ENCODE data around the gene EIF2AK3. TPM values are rescaled to one million over a fixed set of nuclear protein-coding genes. Genes with fewer than 3 reads are reported as not detected.
A peak's percentile ranks its signal among the peaks of the same experiment; 100 is the strongest.

EIF2AK3 gene
- total RNA-seq, 2 experiments from 2014 or later: 14.9 to 17.4 TPM

DNA sequence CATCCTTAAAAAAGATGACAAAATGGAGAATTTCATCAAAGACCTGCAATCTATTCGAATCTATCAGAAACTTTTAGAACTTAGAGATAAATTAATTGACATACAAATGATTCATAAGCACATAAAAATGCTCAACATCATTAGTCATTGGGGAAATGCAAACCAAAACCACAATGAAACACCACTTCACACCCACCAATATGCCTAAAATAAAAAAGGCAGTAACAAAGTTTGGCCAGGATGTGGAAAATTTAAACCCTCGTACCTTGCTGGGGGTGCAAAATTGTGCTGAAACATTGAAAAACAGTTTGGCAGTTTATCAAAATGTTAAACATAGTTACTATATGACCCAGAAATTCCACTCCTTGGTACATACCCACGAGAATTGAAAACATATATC is 11.5 kb upstream of the EIF2AK3 start:
- Mint-ChIP-seq H3K36me3 (ENCODE audit: low read depth) (no peaks in the 10 kb centered on the region), H3K9me3 (peaks cover 7% of the 10 kb centered on the region), H3K27me3 (peaks cover 3% of the 10 kb centered on the region), H3K27ac (peak overlapping the region; percentile 56), H3K4me1 (ENCODE audit: low read depth) (peaks cover 40% of the 10 kb centered on the region), H3K4me3 (no peak overlapping the region)
- DNase-seq: peak; percentile 65
- CTCF ChIA-PET: interaction anchor here (1.0 kb wide), 1 partner anchor 39 kb away, joined by 3 read pairs; no protein-coding TSS in a partner anchor
- intact Hi-C loops (cut with micrococcal nuclease): no loop called here
- POLR2A ChIA-PET: no interaction called here
- TF ChIP-seq, protein P1, sequence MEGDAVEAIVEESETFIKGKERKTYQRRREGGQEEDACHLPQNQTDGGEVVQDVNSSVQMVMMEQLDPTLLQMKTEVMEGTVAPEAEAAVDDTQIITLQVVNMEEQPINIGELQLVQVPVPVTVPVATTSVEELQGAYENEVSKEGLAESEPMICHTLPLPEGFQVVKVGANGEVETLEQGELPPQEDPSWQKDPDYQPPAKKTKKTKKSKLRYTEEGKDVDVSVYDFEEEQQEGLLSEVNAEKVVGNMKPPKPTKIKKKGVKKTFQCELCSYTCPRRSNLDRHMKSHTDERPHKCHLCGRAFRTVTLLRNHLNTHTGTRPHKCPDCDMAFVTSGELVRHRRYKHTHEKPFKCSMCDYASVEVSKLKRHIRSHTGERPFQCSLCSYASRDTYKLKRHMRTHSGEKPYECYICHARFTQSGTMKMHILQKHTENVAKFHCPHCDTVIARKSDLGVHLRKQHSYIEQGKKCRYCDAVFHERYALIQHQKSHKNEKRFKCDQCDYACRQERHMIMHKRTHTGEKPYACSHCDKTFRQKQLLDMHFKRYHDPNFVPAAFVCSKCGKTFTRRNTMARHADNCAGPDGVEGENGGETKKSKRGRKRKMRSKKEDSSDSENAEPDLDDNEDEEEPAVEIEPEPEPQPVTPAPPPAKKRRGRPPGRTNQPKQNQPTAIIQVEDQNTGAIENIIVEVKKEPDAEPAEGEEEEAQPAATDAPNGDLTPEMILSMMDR (IDR thresholded peaks at IDR 0.05): no peak
- peak; percentile 71 for ATAC-seq

DNA sequence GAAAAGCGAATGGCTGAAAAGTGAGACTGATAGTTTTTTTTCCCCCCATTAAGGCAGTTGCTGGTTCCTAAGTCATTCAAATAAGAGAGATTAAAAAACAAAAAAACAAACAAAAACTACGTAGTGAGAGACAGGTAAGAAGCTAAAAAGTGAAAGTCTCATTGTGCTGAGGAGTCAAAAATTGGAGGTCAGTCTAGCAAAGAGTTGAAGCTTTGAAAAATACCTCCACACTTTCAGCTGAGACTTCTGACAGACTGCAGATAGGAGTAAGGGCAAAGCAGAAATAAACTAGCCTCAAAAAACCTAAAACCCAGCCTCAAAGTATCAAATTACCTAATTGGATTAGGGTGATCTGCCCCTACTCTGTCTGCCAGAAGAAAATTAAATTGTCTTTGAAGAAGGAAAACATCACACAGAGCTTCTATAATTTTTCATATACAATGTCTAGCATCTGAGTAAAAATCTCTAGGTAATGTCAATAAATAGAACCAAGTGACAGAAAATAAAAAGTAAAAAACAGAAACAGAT is 10.9 kb upstream of the EIF2AK3 start:
- peaks cover 39% of the 10 kb centered on the region for H3K4me1 Mint-ChIP-seq (ENCODE audit: low read depth)
- peaks cover 7% of the 10 kb centered on the region for H3K9me3 Mint-ChIP-seq
- ChIA-PET CTCF (interaction anchor here (1.0 to 1.3 kb wide), 2 partner anchors 38 to 54 kb away, joined by 3 to 4 read pairs; no protein-coding TSS in a partner anchor), POLR2A (interaction anchor here (1.2 kb wide), 1 partner anchor 9 kb away, joined by 3 read pairs; no protein-coding TSS in a partner anchor)
- DNase-seq (no peak), ATAC-seq (no peak)
- intact Hi-C loops (cut with micrococcal nuclease): no loop called here
- H3K4me3 Mint-ChIP-seq: no peak overlapping the region
- peaks cover 3% of the 10 kb centered on the region for H3K27me3 Mint-ChIP-seq
- peak overlapping the region; percentile 56 for H3K27ac Mint-ChIP-seq
- H3K36me3 Mint-ChIP-seq (ENCODE audit: low read depth): no peaks in the 10 kb centered on the region
- TF ChIP-seq, protein P1 (IDR thresholded peaks at IDR 0.05): no peak

DNA sequence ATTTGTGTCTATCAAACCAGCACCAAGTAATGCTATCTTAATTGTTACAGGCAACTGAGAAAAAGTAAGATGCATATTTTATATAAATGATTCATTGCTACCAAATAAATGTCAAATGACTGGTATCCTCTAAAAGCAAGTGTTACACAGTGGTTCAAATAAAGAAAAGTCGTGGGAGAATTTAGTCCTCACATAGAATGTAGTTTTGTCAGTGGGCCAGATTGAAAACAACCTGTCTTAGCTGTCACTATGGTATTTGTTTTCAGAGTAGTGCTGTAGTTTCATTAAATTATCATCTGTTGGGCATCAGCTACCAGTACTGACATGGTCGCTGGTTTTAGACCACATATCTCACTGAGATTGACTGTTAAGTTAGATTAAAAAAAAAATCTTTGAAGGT is 10.2 kb upstream of the EIF2AK3 start:
- intact Hi-C loops (cut with micrococcal nuclease): no loop called here
- ChIA-PET CTCF (interaction anchor here (1.3 kb wide), 1 partner anchor 55 kb away, joined by 4 read pairs; no protein-coding TSS in a partner anchor), POLR2A (interaction anchor here (1.2 kb wide), 1 partner anchor 9 kb away, joined by 3 read pairs; no protein-coding TSS in a partner anchor)
- H3K9me3 Mint-ChIP-seq: peaks cover 7% of the 10 kb centered on the region
- TF ChIP-seq, protein P1 (IDR thresholded peaks at IDR 0.05): no peak
- no peaks in the 10 kb centered on the region for H3K36me3 Mint-ChIP-seq (ENCODE audit: low read depth)
- H3K27me3 Mint-ChIP-seq: peaks cover 3% of the 10 kb centered on the region
- peak overlapping the region; percentile 6 for H3K4me3 Mint-ChIP-seq
- peak overlapping the region; percentile 56 for H3K27ac Mint-ChIP-seq
- H3K4me1 Mint-ChIP-seq (ENCODE audit: low read depth): peaks cover 37% of the 10 kb centered on the region
- ATAC-seq (peak; percentile 68), DNase-seq (no peak)

DNA sequence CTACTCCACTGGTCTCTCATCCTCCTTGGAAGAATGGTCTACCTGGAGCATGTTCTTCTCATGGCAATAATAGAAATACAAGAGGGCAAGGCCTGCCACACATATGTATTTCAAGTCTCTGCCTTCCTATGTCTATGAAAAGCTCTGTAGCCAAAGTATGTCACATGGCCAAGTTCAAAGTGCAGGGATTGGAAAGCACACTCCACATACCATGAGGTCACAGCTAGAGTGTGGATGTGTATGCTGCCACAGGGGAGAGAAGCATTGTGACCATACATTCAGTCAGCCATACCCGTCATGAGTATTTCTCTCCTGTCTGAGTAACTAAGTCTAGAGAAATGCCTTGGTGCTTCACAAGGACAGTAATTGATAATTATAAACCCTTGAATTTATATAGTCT is 8.8 kb upstream of the EIF2AK3 start:
- ChIA-PET POLR2A (no interaction called here), CTCF (no interaction called here)
- DNase-seq (no peak), ATAC-seq (no peak)
- Mint-ChIP-seq H3K4me3 (no peak overlapping the region), H3K27me3 (peaks cover 3% of the 10 kb centered on the region), H3K9me3 (peaks cover 7% of the 10 kb centered on the region), H3K27ac (no peak overlapping the region), H3K36me3 (ENCODE audit: low read depth) (no peaks in the 10 kb centered on the region), H3K4me1 (ENCODE audit: low read depth) (peaks cover 37% of the 10 kb centered on the region)
- TF ChIP-seq, protein P1 (IDR thresholded peaks at IDR 0.05): no peak
- intact Hi-C loops (cut with micrococcal nuclease): no loop called here

DNA sequence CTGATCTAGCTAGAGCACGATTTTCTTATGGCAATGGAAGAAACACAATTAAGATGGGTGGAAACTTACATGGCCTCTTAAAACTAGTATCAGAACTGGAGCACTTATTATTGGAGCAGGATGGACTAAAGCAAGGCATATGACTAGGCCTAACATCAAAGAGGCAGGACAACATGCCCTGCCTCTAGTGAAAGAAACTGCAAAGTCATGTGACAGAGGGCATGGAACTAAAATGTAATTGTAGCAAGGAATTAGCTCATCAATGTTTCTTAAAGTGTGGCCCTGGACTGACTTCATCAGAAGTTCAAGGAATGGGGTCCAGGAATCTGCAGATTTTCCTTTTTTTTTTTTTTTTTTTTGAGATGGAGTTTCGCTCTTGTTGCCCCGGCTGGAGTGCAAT is 5.3 kb upstream of the EIF2AK3 start:
- H3K36me3 Mint-ChIP-seq (ENCODE audit: low read depth): no peaks in the 10 kb centered on the region
- POLR2A ChIA-PET: interaction anchor here (0.9 to 1.0 kb wide), 2 partner anchors 10 to 22 kb away, joined by 3 read pairs; no protein-coding TSS in a partner anchor
- ATAC-seq (no peak), DNase-seq (no peak)
- H3K4me1 Mint-ChIP-seq (ENCODE audit: low read depth): peaks cover 13% of the 10 kb centered on the region
- H3K9me3 Mint-ChIP-seq: no peaks in the 10 kb centered on the region
- no peak overlapping the region for H3K4me3 Mint-ChIP-seq
- H3K27me3 Mint-ChIP-seq: peaks cover 2% of the 10 kb centered on the region
- TF ChIP-seq, protein P1 (IDR thresholded peaks at IDR 0.05): no peak
- H3K27ac Mint-ChIP-seq: no peak overlapping the region
- intact Hi-C loops (cut with micrococcal nuclease): no loop called here
- CTCF ChIA-PET: interaction anchor here (1.1 to 2.3 kb wide), 4 partner anchors 11 to 42 kb away, joined by 3 to 5 read pairs (median 4); no protein-coding TSS in a partner anchor

All from activated CD8-positive, alpha-beta T cell treated with anti-CD3 and anti-CD28 coated beads for 36 hours (primary cell).